ENCODE results near the gene ELFN1.

ELFN1 gene

GRCh38 chr7:1746491-1746975 is 76.5 kb downstream of the ELFN1 start:
- no peak overlapping the region for H3K27ac ChIP-seq
- TF ChIP-seq CTCF (IDR thresholded peaks at IDR 0.05) (no peak), ZFX (IDR thresholded peaks at IDR 0.05; ENCODE audit: borderline replicate concordance) (no peak)

GRCh38 chr7:1747004-1747801 is 77.1 kb downstream of the ELFN1 start:
- no peak overlapping the region for H3K27ac ChIP-seq
- TF ChIP-seq CTCF (IDR thresholded peaks at IDR 0.05), result no peak
- TF ChIP-seq ZFX (IDR thresholded peaks at IDR 0.05; ENCODE audit: borderline replicate concordance), result no peak

- H3K27ac ChIP-seq, result no peak overlapping the region
- TF ChIP-seq ZFX (IDR thresholded peaks at IDR 0.05; ENCODE audit: borderline replicate concordance), result no peak
Observed at GRCh38 chr7:1748076-1748838, 78.2 kb downstream of the ELFN1 start.

GRCh38 chr7:1748839-1749173 is 78.7 kb downstream of the ELFN1 start:
- H3K27ac ChIP-seq, result no peak overlapping the region
- TF ChIP-seq CTCF (IDR thresholded peaks at IDR 0.05) (no peak), ZFX (IDR thresholded peaks at IDR 0.05; ENCODE audit: borderline replicate concordance) (no peak)

GRCh38 chr7:1749351-1749863 is 79.3 kb downstream of the ELFN1 start:
- TF ChIP-seq CTCF (IDR thresholded peaks at IDR 0.05), result no peak
- no peak for TF ChIP-seq ZFX (IDR thresholded peaks at IDR 0.05; ENCODE audit: borderline replicate concordance)
- H3K27ac ChIP-seq, result no peak overlapping the region

GRCh38 chr7:1749864-1750466 is 79.9 kb downstream of the ELFN1 start:
- no peak for TF ChIP-seq ZFX (IDR thresholded peaks at IDR 0.05; ENCODE audit: borderline replicate concordance)
- H3K27ac ChIP-seq, result no peak overlapping the region

GRCh38 chr7:1750541-1751021 is 80.5 kb downstream of the ELFN1 start:
- no peak overlapping the region for H3K27ac ChIP-seq
- no peak for TF ChIP-seq ZFX (IDR thresholded peaks at IDR 0.05; ENCODE audit: borderline replicate concordance)
- no peak for TF ChIP-seq CTCF (IDR thresholded peaks at IDR 0.05)

All from 22Rv1 (cell line).